PC-3 (cell line): ENCODE data around the gene AGAP1. TPM values are rescaled to one million over a fixed set of nuclear protein-coding genes. Genes with fewer than 3 reads are reported as not detected.

Experiments used
- ATAC-seq: fragments of 200-7000 bp; cut with Tn5 transposase; 2 replicates; pipeline ENCODE4 v1.9.1; 2020; ENCODE audit warnings: mild to moderate bottlenecking, moderate library complexity
- BruUV-seq: library from RNA; stranded (reverse); fragments of 400-500 nt; replicated peaks from 2 replicates; lab custom pipeline; 2021; lab: Mats Ljungman, UMichigan
- CTCF ChIA-PET: fragments of 300-600 bp; sonication (Branson Sonifier 250); formaldehyde crosslinking; loops from one replicate; lab custom pipeline; 2022; ENCODE audit warnings: antibody characterized with exemption; lab: Charles Lee
- POLR2A ChIA-PET: fragments of 300-600 bp; sonication (Branson Sonifier 250); formaldehyde crosslinking; loops from one replicate; lab custom pipeline; 2022; ENCODE audit warnings: antibody characterized with exemption; ENCODE audit not compliant: unreplicated experiment; lab: Charles Lee
- DNase-seq: peaks from one replicate; pipeline ENCODE4 v3.0.0-alpha.2; 2015
- H2AFZ ChIP-seq: fragments of 300-600 bp; sonication (generic); 2 replicates; pipeline ENCODE4 v1.6.0; 2016; ENCODE audit warnings: antibody characterized with exemption, low read length
- H3F3A ChIP-seq: fragments of 300-600 bp; sonication (generic); one replicate; pipeline ENCODE4 v1.6.0; 2017; ENCODE audit warnings: antibody characterized with exemption, low read length, control low read depth, mild to moderate bottlenecking; ENCODE audit not compliant: unreplicated experiment
- H3K27ac ChIP-seq: fragments of 300-600 bp; sonication (generic); 2 replicates; pipeline ENCODE4 v1.5.1; 2016; ENCODE audit warnings: mild to moderate bottlenecking, low read length
- H3K27me3 ChIP-seq: fragments of 300-600 bp; sonication (generic); 2 replicates; pipeline ENCODE4 v1.6.1; 2016; ENCODE audit warnings: low read length, mixed read lengths
- H3K36me3 ChIP-seq: fragments of 300-600 bp; sonication (generic); 2 replicates; pipeline ENCODE4 v1.6.1; 2016; ENCODE audit warnings: low read depth, mixed run types, low read length, mixed read lengths
- H3K4me1 ChIP-seq: fragments of 300-600 bp; sonication (generic); 2 replicates; pipeline ENCODE4 v1.5.1; 2016; ENCODE audit warnings: low read length; ENCODE audit not compliant: insufficient read depth
- H3K4me2 ChIP-seq: fragments of 300-600 bp; sonication (generic); 2 replicates; pipeline ENCODE4 v1.6.0; 2016; ENCODE audit warnings: low read length
- H3K4me3 ChIP-seq: fragments of 300-600 bp; sonication (generic); 2 replicates; pipeline ENCODE4 v1.5.1; 2016; ENCODE audit warnings: mild to moderate bottlenecking, low read length, mixed read lengths
- H3K79me2 ChIP-seq: fragments of 300-600 bp; sonication (generic); 2 replicates; pipeline ENCODE4 v1.6.1; 2017; ENCODE audit warnings: low read length, mixed read lengths
- H3K9ac ChIP-seq: fragments of 300-600 bp; sonication (generic); 2 replicates; pipeline ENCODE4 v1.6.0; 2016; ENCODE audit warnings: mild to moderate bottlenecking, low read length
- H3K9me2 ChIP-seq: fragments of 300-600 bp; sonication (generic); replicated peaks from 2 replicates; pipeline ENCODE4 v1.6.1; 2016; ENCODE audit warnings: mixed run types, low read length, mixed read lengths
- H3K9me3 ChIP-seq: fragments of 300-600 bp; sonication (generic); 2 replicates; pipeline ENCODE4 v1.6.1; 2016; ENCODE audit warnings: low read length, mixed read lengths
- H4K20me1 ChIP-seq: fragments of 300-600 bp; sonication (generic); 2 replicates; pipeline ENCODE4 v1.6.1; 2016; ENCODE audit warnings: low read length, mixed read lengths
- CTCF ChIP-seq: fragments of 300-600 bp; sonication (generic); conservative IDR thresholded peaks from 2 replicates; pipeline ENCODE4 v1.5.1; 2017; ENCODE audit warnings: antibody characterized with exemption, low read depth, mild to moderate bottlenecking, low read length
- EZH2 ChIP-seq: fragments of 300-600 bp; sonication (generic); IDR thresholded peaks from one replicate; pipeline ENCODE4 v1.6.1; 2017; ENCODE audit warnings: antibody characterized with exemption, mild to moderate bottlenecking, low read length; ENCODE audit not compliant: unreplicated experiment
- EZH2phosphoT487 ChIP-seq: fragments of 300-600 bp; sonication (generic); IDR thresholded peaks from 2 replicates; pipeline ENCODE4 v1.6.1; 2018; ENCODE audit warnings: mild to moderate bottlenecking, antibody characterized with exemption, low read length, borderline replicate concordance
- intact Hi-C: fragments of 100-400 bp; cut with micrococcal nuclease; formaldehyde crosslinking; loops from 2 replicates; pipeline ENCODE4 v1.9.0; 2023
- total RNA-seq: library from RNA; depleted of rRNA; stranded (reverse); fragments of >200 nt; gene quantifications from 2 replicates; pipeline ENCODE4 v1.2.3, GENCODE V29; 2014

AGAP1 gene
- total RNA-seq, 1 experiment from 2014 or later = 31.0 TPM

GRCh38 chr2:235627682-235628081 is 133.8 kb downstream of the AGAP1 start:
- no peaks in the 10 kb centered on the region for H3K9me2 ChIP-seq
- no peaks in the 10 kb centered on the region for H3F3A ChIP-seq
- H3K36me3 ChIP-seq = no peaks in the 10 kb centered on the region
- CTCF ChIA-PET = no interaction called here
- no peak for ATAC-seq
- H3K27ac ChIP-seq = no peak overlapping the region
- H4K20me1 ChIP-seq = peaks cover 12% of the 10 kb centered on the region; the same call in 1 of the 2 replicates
- peaks cover 81% of the 10 kb centered on the region for H3K79me2 ChIP-seq
- no peak for DNase-seq
- no peak overlapping the region for H3K4me3 ChIP-seq
- H3K27me3 ChIP-seq = no peaks in the 10 kb centered on the region
- no peak for TF ChIP-seq EZH2phosphoT487
- TF ChIP-seq EZH2 = no peak
- no peak for TF ChIP-seq CTCF
- POLR2A ChIA-PET = no interaction called here
- H3K4me2 ChIP-seq = no peak overlapping the region
- H3K9ac ChIP-seq = no peak overlapping the region
- intact Hi-C loops = no loop called here
- BruUV-seq = no TSS peak
- H2AFZ ChIP-seq = no peak overlapping the region
- no peaks in the 10 kb centered on the region for H3K4me1 ChIP-seq
- H3K9me3 ChIP-seq = no peaks in the 10 kb centered on the region

- Histone ChIP-seq H3K4me2 (no peak overlapping the region), H3F3A (no peaks in the 10 kb centered on the region), H4K20me1 (no peaks in the 10 kb centered on the region; the same call in 1 of the 2 replicates), H2AFZ (no peak overlapping the region), H3K9me3 (no peaks in the 10 kb centered on the region), H3K36me3 (no peaks in the 10 kb centered on the region), H3K79me2 (peaks cover 77% of the 10 kb centered on the region), H3K4me1 (no peaks in the 10 kb centered on the region), H3K27me3 (no peaks in the 10 kb centered on the region), H3K9me2 (no peaks in the 10 kb centered on the region), H3K27ac (no peak overlapping the region), H3K4me3 (no peak overlapping the region), H3K9ac (no peak overlapping the region)
- ATAC-seq (no peak), DNase-seq (no peak)
- POLR2A ChIA-PET = no interaction called here
- intact Hi-C loops = no loop called here
- BruUV-seq = no TSS peak
- CTCF ChIA-PET = no interaction called here
- TF ChIP-seq EZH2phosphoT487 (no peak), EZH2 (no peak), CTCF (no peak)
Measured at GRCh38 chr2:235630718-235631296, 137.0 kb downstream of the AGAP1 start.

- no peaks in the 10 kb centered on the region; the same call in 1 of the 2 replicates for H4K20me1 ChIP-seq
- intact Hi-C loops = no loop called here
- no peak for ATAC-seq
Measured at GRCh38 chr2:235634435-235635158, 140.8 kb downstream of the AGAP1 start.

More at GRCh38 chr2:235634435-235635158, 140.8 kb downstream of the AGAP1 start:
- Histone ChIP-seq H3K27me3 (no peaks in the 10 kb centered on the region), H3F3A (no peaks in the 10 kb centered on the region), H3K9me2 (no peaks in the 10 kb centered on the region), H3K36me3 (no peaks in the 10 kb centered on the region), H3K27ac (no peak overlapping the region), H3K79me2 (peaks cover 73% of the 10 kb centered on the region), H2AFZ (no peak overlapping the region), H3K9me3 (no peaks in the 10 kb centered on the region), H3K4me2 (no peak overlapping the region), H3K4me1 (no peaks in the 10 kb centered on the region), H3K9ac (no peak overlapping the region), H3K4me3 (no peak overlapping the region)
- TF ChIP-seq EZH2 (no peak), CTCF (no peak), EZH2phosphoT487 (no peak)
- no peak for DNase-seq
- BruUV-seq = no TSS peak
- POLR2A ChIA-PET = no interaction called here
- CTCF ChIA-PET = interaction anchor here (0.7 kb wide), 1 partner anchor 39 kb away, joined by 3 read pairs; no protein-coding TSS in a partner anchor
